B cell (primary cell): ENCODE data around the gene TBCB. TPM values are rescaled to one million over a fixed set of nuclear protein-coding genes. Genes with fewer than 3 reads are reported as not detected.

Experiments
- ATAC-seq: fragments of 200-7000 bp; cut with Tn5 transposase; one replicate; pipeline ENCODE4 v1.10.0; 2021; ENCODE audit warnings: low read depth, mild to moderate bottlenecking, moderate number of reproducible peaks, moderate library complexity
- CTCF ChIA-PET: fragments of 350-600 bp; sonication (Branson Sonifier 250); formaldehyde crosslinking; loops from one replicate; lab custom pipeline; 2021; ENCODE audit warnings: antibody characterized with exemption, inconsistent platforms; lab: Charles Lee
- POLR2A ChIA-PET: fragments of 350-600 bp; sonication (Branson Sonifier 250); formaldehyde crosslinking; loops from one replicate; lab custom pipeline; 2021; ENCODE audit warnings: antibody characterized with exemption; lab: Charles Lee
- DNase-seq: peaks from one replicate; pipeline ENCODE4 v3.0.0; 2013
- H2AFZ ChIP-seq: 2 replicates; pipeline ENCODE4 v1.6.1; 2012; ENCODE audit warnings: mild to moderate bottlenecking, low read depth, low read length; ENCODE audit not compliant: insufficient read depth, poor library complexity, severe bottlenecking
- H3K27ac ChIP-seq, 2 donors: 1 replicate in 1 of 2; 2 replicates in 1 of 2; pipeline ENCODE4 v1.5.1; 2012 to 2013; ENCODE audit warnings: low read length in 2 of 2, mild to moderate bottlenecking in 2 of 2, moderate library complexity in 1 of 2
- H3K27me3 ChIP-seq, 4 experiments: fragments of 200-600 bp in 1 of 4; sonication (generic) in 1 of 4; replicated peaks in 1 of 4; 1 replicate in 2 of 4; 2 replicates in 2 of 4; pipeline versions ENCODE4 v1.6.1 to v1.7.0; 2013 to 2016; ENCODE audit warnings: low read length in 3 of 4, mild to moderate bottlenecking in 2 of 4, mixed read lengths in 1 of 4, moderate library complexity in 1 of 4; ENCODE audit not compliant: insufficient read depth in 4 of 4, control insufficient read depth in 3 of 4; ENCODE audit errors: control extremely low read depth in 1 of 4
- H3K36me3 ChIP-seq, 2 experiments: replicated peaks in 1 of 2; 1 replicate in 1 of 2; 2 replicates in 1 of 2; pipeline versions ENCODE4 v1.6.1 to v1.7.1; 2013; ENCODE audit warnings: low read length in 1 of 2; ENCODE audit not compliant: insufficient read depth in 2 of 2, control insufficient read depth in 1 of 2; ENCODE audit errors: control extremely low read depth in 1 of 2, extremely low read depth in 1 of 2
- H3K4me1 ChIP-seq, 2 donors: fragments of 200-600 bp in 1 of 2; sonication (generic) in 1 of 2; 1 replicate in 1 of 2; 2 replicates in 1 of 2; pipeline versions ENCODE4 v1.5.1 to v1.6.1; 2013 to 2017; ENCODE audit warnings: low read length in 2 of 2; ENCODE audit not compliant: control insufficient read depth in 2 of 2, insufficient read depth in 2 of 2
- H3K4me2 ChIP-seq: replicated peaks from 2 replicates; pipeline ENCODE3; 2012; ENCODE audit warnings: mild to moderate bottlenecking, low read depth, low read length; ENCODE audit not compliant: poor library complexity, severe bottlenecking
- H3K4me3 ChIP-seq, 5 experiments: fragments of 200-600 bp in 1 of 5; sonication (generic) in 1 of 5; 1 replicate in 3 of 5; 2 replicates in 2 of 5; pipeline versions ENCODE4 v1.5.1 to v1.7.0; 2011 to 2016; ENCODE audit warnings: low read length in 4 of 5, mild to moderate bottlenecking in 4 of 5, low read depth in 2 of 5, control low read depth in 1 of 5, moderate library complexity in 1 of 5; ENCODE audit not compliant: insufficient read depth in 1 of 5; ENCODE audit errors: control extremely low read depth in 1 of 5, extremely low read depth in 1 of 5
- H3K79me2 ChIP-seq: fragments of 200-600 bp; sonication (generic); one replicate; pipeline ENCODE4 v1.6.0; 2016; ENCODE audit warnings: low read length; ENCODE audit not compliant: control insufficient read depth, insufficient read depth
- H3K9ac ChIP-seq: fragments of 200-600 bp; sonication (generic); 2 replicates; pipeline ENCODE4 v1.6.1; 2017; ENCODE audit warnings: mild to moderate bottlenecking, low read length, moderate library complexity
- H3K9me3 ChIP-seq, 3 donors: one replicate each; pipeline versions ENCODE4 v1.6.1 to v1.7.1; 2013; ENCODE audit warnings: low read length in 2 of 3; ENCODE audit not compliant: control insufficient read depth in 2 of 3, insufficient read depth in 1 of 3; ENCODE audit errors: control extremely low read depth in 1 of 3
- H4K20me1 ChIP-seq: 2 replicates; pipeline ENCODE4 v1.6.0; 2012; ENCODE audit warnings: mild to moderate bottlenecking, low read length; ENCODE audit not compliant: insufficient read depth, control insufficient read depth, poor library complexity, severe bottlenecking
- H3K27ac Mint-ChIP-seq: one replicate; pipeline ENCODE4 v1.8.0; 2021; ENCODE audit warnings: mixed read lengths
- H3K27me3 Mint-ChIP-seq: one replicate; pipeline ENCODE4 v1.8.0; 2021; ENCODE audit warnings: mixed read lengths
- H3K4me1 Mint-ChIP-seq: one replicate; pipeline ENCODE4 v1.8.0; 2021; ENCODE audit warnings: mixed read lengths
- H3K4me3 Mint-ChIP-seq: one replicate; pipeline ENCODE4 v1.8.0; 2021; ENCODE audit warnings: mixed read lengths
- H3K9me3 Mint-ChIP-seq: one replicate; pipeline ENCODE4 v1.8.0; 2022; ENCODE audit warnings: mixed read lengths; ENCODE audit not compliant: insufficient read depth
- EZH2 ChIP-seq: IDR thresholded peaks from 2 replicates; pipeline ENCODE4 v1.6.1; 2012; ENCODE audit warnings: borderline replicate concordance, low read depth, mild to moderate bottlenecking, moderate library complexity, low read length; ENCODE audit not compliant: insufficient read depth, poor library complexity, severe bottlenecking
- WGBS: methylation state at CpG from one replicate; pipeline ENCODE4 v1.1.5; 2013; ENCODE audit warnings: missing lambda C conversion rate; ENCODE audit not compliant: insufficient coverage; 5-methylcytosine and 5-hydroxymethylcytosine counted together
- intact Hi-C: fragments of 100-400 bp; cut with micrococcal nuclease; formaldehyde crosslinking; loops from one replicate; pipeline ENCODE4 v1.10.0; 2022
- polyA plus RNA-seq: library from polyadenylated mRNA; depleted of rRNA; stranded (reverse); fragments of >200 nt; gene quantifications from 2 replicates; pipeline ENCODE4 v1.2.3, GENCODE V29; 2012
- total RNA-seq, 2 donors: library from RNA; stranded (reverse); fragments of 120-200 nt in 1 of 2; gene quantifications; 1 replicate in 1 of 2; 2 replicates in 1 of 2; pipeline versions ENCODE4 v1.2.3 to v1.2.4, GENCODE V29; 2013 to 2022
- TF ChIP-seq, protein P1 (sequence below): fragments of 200-600 bp; IDR thresholded peaks from one replicate; pipeline ENCODE4 v1.8.0; 2022; ENCODE audit warnings: antibody characterized with exemption, mild to moderate bottlenecking

TBCB gene
- total and polyA plus RNA-seq, 2 donors (not counting 1 experiment from before 2014, with no cell fraction given) = 148 to 187 TPM

DNA sequence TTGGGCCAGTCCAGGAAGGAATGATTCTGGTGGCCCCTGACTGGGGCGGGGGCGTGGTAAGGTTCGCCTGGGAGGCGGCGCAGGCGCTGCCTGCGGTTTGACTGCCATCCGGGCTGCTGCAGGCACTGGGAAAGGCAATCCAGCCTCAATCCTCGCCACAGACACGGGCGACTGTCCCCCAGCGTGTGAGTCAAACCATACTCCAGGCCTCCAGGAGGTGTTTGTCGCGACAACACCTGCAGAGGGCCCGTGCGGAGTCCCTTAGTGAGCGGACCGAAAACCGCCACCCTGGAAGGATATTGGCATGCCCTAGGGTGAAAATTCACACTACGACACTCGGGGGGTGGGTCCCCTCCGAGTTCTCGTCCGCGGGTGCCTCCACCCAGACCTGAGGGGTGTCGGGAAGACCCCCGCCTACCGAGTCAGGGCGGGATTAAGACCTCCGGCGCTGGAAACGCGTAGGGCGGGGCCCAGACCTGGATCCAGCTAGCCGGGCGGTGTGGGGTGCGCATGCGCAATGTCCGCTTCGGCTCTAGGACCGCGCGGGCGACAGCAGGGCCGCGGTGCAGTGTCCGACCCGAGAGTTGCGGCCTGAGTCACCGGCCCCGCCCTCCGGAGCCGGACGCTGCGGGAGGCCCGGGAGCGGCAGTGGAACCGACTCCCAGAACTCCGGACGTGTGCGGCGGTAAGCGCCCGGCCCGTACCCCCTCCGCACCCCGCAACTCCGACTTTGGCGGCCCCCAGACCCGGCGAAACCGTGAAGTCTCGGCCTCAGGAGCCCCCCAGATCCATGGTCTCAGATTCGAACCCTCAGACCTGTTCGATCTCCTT is 24.4 kb downstream of the TBCB start, which contains the start of gene CAPNS1:
TSS of gene CAPNS1 (plus strand) at position 594 of the 831 bp plus-strand sequence. CDS start 946 bp downstream, outside the sequence.
- peaks cover 19% of the 10 kb centered on the region for H4K20me1 ChIP-seq
- POLR2A ChIA-PET = interaction anchor here (0.6 to 3.9 kb wide), 4 partner anchors 11 to 872 kb away, joined by 3 to 33 read pairs (median 6); partner anchors contain the start of genes POLR2I, TBCB and THAP8
- H3K9me3 ChIP-seq = peaks cover 0 to 5% (median 0%) of the 10 kb centered on the region in 3 donors
- peak within 1 kb of the TSS; percentile 86 for H3K9ac ChIP-seq
- ATAC-seq (peak; percentile 76), DNase-seq (peak; percentile 95)
- peaks cover 4 to 14% of the 10 kb centered on the region in 2 donors for H3K4me1 ChIP-seq
- CTCF ChIA-PET = interaction anchor here (1.0 to 5.6 kb wide), 3 partner anchors 11 to 30 kb away, joined by 3 to 49 read pairs (median 7); no protein-coding TSS in a partner anchor
- H3K4me3 ChIP-seq = peak within 1 kb of the TSS; percentile 76 to 99 (median 89)
- intact Hi-C loops = loop anchor here (1.0 kb wide), 3 partner anchors 11 to 144 kb away; partner anchors contain the start of genes SDHAF1 and ZNF565
- H3K27me3 Mint-ChIP-seq = no peaks in the 10 kb centered on the region
- peak within 1 kb of the TSS; percentile 96 for H3K4me3 Mint-ChIP-seq
- H2AFZ ChIP-seq = peak within 1 kb of the TSS; percentile 92
- peaks cover 20% of the 10 kb centered on the region for H3K79me2 ChIP-seq
- H3K9me3 Mint-ChIP-seq = no peaks in the 10 kb centered on the region
- peaks cover 15% of the 10 kb centered on the region for H3K4me1 Mint-ChIP-seq
- TF ChIP-seq EZH2 = no peak
- TF ChIP-seq, protein P1, sequence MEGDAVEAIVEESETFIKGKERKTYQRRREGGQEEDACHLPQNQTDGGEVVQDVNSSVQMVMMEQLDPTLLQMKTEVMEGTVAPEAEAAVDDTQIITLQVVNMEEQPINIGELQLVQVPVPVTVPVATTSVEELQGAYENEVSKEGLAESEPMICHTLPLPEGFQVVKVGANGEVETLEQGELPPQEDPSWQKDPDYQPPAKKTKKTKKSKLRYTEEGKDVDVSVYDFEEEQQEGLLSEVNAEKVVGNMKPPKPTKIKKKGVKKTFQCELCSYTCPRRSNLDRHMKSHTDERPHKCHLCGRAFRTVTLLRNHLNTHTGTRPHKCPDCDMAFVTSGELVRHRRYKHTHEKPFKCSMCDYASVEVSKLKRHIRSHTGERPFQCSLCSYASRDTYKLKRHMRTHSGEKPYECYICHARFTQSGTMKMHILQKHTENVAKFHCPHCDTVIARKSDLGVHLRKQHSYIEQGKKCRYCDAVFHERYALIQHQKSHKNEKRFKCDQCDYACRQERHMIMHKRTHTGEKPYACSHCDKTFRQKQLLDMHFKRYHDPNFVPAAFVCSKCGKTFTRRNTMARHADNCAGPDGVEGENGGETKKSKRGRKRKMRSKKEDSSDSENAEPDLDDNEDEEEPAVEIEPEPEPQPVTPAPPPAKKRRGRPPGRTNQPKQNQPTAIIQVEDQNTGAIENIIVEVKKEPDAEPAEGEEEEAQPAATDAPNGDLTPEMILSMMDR = peak; percentile 37
- H3K27ac Mint-ChIP-seq = peak within 1 kb of the TSS; percentile 94
- H3K27me3 ChIP-seq = no peaks in the 10 kb centered on the region
- peak within 1 kb of the TSS; percentile 81 to 85 for H3K27ac ChIP-seq
- WGBS = under 1% methylated on average over 75 of the region's 75 CpGs
- H3K36me3 ChIP-seq = peaks cover 0 to 13% of the 10 kb centered on the region in 2 experiments
- peak within 1 kb of the TSS; percentile 96 for H3K4me2 ChIP-seq
